ENCODE measurements around the gene CPNE6.
A peak's percentile ranks its signal among the peaks of the same experiment; 100 is the strongest.
"Not testable (repeated sequence)": the region's sequence is repeated elsewhere in the genome, so short reads cannot be mapped to it uniquely, and the experiment has no call there.

The CPNE6 gene

GRCh38 chr14:24098229-24098926 lies 27.0 kb downstream of the CPNE6 start:
- H3K4me3 ChIP-seq (ENCODE audit: low read depth, low read length): no peak overlapping the region
- DNase-seq (ENCODE audit: low read depth): no peak

DNA sequence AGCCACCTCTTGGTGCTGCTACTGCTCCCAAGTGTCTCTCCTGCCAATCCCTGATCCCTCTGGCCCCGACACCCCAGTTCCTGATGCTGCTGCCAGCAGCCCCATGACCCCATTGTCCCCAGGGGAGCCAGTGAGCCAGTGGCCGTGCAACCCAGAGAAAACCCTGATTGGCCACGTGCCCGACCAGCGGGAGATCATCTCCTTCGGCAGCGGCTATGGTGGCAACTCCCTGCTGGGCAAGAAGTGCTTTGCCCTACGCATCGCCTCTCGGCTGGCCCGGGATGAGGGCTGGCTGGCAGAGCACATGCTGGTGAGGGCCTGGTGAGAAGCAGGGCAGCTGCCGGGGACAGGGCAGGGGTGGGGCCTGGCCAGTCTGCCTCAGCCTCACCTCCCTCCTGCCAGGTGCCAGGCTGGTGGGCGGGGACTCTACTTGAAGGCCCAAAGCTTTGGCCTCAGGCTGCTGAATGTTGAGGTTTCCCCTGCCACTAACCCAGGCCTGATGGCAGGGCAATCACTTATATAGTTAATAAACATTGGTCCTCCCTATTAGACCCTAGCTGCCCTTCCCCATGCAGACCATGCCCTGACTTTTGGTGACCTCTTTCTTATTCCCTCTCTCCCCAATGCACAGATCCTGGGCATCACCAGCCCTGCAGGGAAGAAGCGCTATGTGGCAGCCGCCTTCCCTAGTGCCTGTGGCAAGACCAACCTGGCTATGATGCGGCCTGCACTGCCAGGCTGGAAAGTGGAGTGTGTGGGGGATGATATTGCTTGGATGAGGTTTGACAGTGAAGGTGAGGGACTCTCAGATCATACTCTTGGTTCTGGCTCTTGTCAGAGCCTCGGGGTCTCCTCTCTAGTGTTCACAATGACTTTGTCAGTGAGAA lies 27.8 kb downstream of the CPNE6 start:
- no peak overlapping the region for H3K4me3 ChIP-seq (ENCODE audit: low read depth, low read length)
- no peak for DNase-seq (ENCODE audit: low read depth)

- no peak for DNase-seq (ENCODE audit: low read depth)
- H3K4me3 ChIP-seq (ENCODE audit: low read depth, low read length): no peak overlapping the region
Measured at GRCh38 chr14:24100197-24100981, 29.0 kb downstream of the CPNE6 start.

DNA sequence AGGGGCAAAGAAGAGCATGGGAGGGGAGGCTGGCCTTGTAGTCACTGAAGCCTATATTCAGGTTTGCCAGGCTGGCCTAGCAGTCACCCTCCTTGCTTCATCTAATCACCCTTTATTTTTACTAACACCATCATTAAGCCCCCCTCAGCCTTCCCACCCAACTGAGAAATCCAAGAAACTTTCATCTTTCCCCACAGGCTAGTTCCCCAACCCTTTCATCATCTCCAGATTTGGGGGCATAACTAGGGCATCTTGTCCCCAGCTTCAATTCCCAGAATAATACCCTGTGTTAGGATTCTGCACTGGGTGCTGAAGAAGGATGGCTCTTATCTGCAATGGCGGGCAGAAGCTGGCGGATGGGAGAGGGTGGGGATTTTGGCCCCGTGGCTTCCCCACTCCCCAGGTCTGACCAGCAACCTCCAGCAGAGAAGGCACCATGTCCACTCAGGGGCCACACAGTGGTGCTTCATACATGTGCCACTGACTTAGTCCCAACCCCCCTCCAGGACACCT lies 29.7 kb downstream of the CPNE6 start:
- no peak for DNase-seq (ENCODE audit: low read depth)
- no peak overlapping the region for H3K4me3 ChIP-seq (ENCODE audit: low read depth, low read length)

DNA sequence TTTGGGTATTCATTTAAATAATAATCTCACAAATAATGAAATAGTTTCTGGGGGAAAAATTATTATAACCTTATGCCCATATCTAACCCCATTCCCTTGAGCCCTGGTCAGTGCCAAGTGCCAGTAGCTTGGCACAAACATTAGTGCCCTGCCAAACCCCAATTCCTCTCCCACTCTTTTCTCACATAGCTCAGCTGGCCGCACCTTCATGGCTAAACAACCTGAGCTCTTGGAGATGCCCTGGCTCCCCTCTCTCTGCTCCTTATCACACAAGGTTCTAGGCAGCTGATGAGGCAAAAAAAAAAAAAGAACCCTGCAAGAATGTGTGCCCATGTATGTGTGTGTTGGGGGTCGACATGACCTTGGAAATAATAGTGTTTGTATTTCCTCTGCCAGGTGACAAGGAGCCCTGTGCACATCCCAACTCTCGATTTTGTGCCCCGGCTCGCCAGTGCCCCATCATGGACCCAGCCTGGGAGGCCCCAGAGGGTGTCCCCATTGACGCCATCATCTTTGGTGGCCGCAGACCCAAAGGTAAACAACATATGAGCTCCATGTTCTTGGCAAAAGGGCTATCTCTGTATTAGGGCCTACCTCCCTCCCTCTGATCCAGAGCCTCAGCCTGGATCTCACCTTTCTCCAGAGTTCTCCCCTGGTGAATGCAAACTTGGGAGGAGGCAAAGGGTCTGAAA lies 31.1 kb downstream of the CPNE6 start:
- no peak for DNase-seq (ENCODE audit: low read depth)
- no peak overlapping the region for H3K4me3 ChIP-seq (ENCODE audit: low read depth, low read length)

- H3K4me3 ChIP-seq (ENCODE audit: low read depth, low read length): no peak overlapping the region
- DNase-seq (ENCODE audit: low read depth): no peak
Measured at GRCh38 chr14:24103451-24103850, 32.1 kb downstream of the CPNE6 start.

GRCh38 chr14:24105609-24106239 lies 34.4 kb downstream of the CPNE6 start:
- not testable (repeated sequence) for H3K4me3 ChIP-seq (ENCODE audit: low read depth, low read length); DNase-seq (ENCODE audit: low read depth)

- no peak for DNase-seq (ENCODE audit: low read depth)
- no peak overlapping the region for H3K4me3 ChIP-seq (ENCODE audit: low read depth, low read length)
Measured at GRCh38 chr14:24106672-24107271, 35.4 kb downstream of the CPNE6 start.

DNA sequence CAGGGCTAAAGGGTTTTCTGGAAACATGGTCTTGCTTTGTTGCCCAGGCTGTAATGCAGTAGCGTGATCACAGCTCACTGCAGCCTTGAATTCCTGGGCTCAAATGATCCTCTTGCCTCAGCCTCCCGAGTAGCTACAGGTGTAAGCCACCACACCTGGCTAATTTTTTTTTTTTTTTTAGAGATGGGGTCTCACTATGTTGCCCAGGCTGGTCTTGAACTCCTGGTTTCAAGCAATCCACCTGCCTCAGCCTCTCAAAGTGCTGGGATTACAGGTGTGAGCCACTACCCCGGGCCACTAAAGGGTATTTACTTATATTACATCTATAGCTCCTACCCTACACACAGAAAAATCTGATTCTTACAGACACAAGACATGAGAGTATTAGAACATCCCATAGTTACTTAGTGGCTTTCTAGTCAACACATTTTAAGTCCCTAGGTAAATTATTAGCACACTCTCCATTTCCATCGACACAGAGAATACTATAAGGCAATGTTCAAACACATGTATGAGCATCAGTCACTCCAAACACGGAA lies 37.0 kb downstream of the CPNE6 start:
- no peak overlapping the region for H3K4me3 ChIP-seq (ENCODE audit: low read depth, low read length)
- DNase-seq (ENCODE audit: low read depth): no peak

- DNase-seq (ENCODE audit: low read depth): no peak
- H3K4me3 ChIP-seq (ENCODE audit: low read depth, low read length): no peak overlapping the region
Measured at GRCh38 chr14:24110060-24110459, 38.7 kb downstream of the CPNE6 start.

- DNase-seq (ENCODE audit: low read depth): no peak
- no peak overlapping the region for H3K4me3 ChIP-seq (ENCODE audit: low read depth, low read length)
Measured at GRCh38 chr14:24110523-24110922, 39.2 kb downstream of the CPNE6 start.

DNA sequence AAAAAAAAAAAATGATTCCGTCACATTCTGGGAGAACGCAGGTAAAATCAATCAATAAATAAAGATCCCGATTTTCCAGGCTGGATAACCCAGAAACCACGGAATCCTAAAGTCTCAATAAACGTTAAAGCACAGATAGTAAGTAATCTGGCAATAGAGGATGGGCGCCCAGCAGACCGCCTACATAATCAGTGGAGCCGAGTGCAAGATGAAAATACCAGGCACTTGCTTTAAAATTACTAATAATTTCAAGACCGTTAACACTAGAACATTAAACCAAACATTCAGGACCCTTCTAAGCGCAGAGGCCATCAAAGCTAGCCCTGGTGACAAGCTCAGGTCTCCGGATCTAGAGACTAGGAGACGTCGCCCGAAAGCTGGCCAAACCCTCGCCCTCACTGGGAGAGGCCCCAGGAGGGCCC lies 42.0 kb downstream of the CPNE6 start:
- no peak for DNase-seq (ENCODE audit: low read depth)
- H3K4me3 ChIP-seq (ENCODE audit: low read depth, low read length): peak overlapping the region; percentile 82

DNA sequence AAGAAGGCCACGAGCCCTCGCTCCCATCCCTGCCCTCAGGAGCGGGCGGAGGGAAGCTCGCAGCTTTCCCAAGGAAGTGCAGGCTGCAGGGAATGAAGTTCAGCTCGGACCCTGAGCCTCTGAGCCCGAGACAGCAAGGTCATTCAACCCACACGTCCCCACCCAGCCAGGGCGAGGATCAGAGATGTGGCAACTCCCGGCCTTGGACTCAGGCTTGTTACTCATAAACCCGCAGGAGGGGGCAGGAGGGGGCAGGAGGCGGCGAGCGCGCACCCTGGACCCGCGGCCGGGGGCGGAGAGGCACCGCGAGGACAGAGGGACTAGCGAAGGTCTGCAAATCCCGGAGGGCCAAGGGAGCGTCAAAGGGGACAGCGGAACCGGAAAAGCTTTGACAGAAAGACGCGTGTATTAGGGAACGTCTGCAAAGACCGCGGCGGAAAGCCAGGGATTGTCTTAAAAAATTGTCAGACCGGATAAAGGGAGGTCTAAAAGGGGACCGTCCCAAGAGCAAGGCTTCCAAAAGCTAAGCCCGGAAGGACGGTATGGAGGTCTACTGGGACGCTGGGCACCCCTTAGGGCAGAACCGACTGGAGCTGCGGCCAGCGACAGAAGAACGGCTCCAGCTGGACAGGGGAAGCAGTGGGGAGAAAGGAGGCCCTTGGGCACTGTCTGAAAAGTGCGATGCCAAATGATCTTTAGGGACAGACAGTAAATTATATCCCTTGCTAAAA lies 42.6 kb downstream of the CPNE6 start:
- DNase-seq (ENCODE audit: low read depth): peak; percentile 63
- peak overlapping the region; percentile 82 for H3K4me3 ChIP-seq (ENCODE audit: low read depth, low read length)

GRCh38 chr14:24114532-24115421 lies 43.4 kb downstream of the CPNE6 start, which contains the start of the genes DCAF11 and NRL:
Gene DCAF11 (plus strand): TSS chr14:24114777. CDS start chr14:24115595, 818 bp downstream.
Gene NRL (minus strand): TSS chr14:24114949. CDS start chr14:24082848, 32,101 bp downstream.
- DNase-seq (ENCODE audit: low read depth): peak; percentile 99
- H3K4me3 ChIP-seq (ENCODE audit: low read depth, low read length): peak within 1 kb of the TSS; percentile 82

DNA sequence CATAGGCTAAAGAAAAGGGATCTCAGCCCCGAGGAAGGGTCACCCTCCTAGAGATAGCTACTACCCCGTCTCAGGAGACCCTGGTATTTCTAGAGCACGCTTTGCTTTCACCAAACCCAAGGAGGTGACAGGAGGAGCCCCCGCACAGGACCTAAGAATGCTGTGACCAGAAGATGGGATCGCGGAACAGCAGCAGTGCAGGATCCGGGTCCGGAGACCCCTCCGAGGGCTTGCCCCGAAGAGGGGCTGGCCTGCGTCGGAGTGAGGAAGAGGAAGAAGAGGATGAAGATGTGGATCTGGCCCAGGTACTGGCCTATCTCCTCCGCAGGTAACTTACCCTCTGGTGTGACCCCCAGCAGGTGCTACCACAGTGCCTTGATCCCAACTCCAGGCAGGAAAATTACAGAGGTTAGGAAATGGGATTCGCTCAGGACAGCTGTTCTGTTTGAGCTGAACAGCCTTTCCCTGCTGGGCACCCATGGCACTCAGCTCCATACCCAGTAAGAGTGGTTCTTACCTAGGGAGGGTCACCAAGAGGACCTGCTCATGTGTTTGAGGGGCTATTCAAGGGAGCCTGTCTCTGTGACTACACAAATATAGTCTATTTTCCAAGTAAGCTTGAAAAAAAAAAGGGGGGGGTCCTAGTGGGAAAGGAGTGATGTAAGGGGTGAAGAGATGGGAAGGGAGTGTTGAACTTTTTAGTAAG lies 44.2 kb downstream of the CPNE6 start:
- H3K4me3 ChIP-seq (ENCODE audit: low read depth, low read length): peak overlapping the region; percentile 82
- no peak for DNase-seq (ENCODE audit: low read depth)

Data from skeletal muscle cell (primary cell).